Measurements from ENCODE around the gene SLC2A4.
A peak's percentile ranks its signal among the peaks of the same experiment; 100 is the strongest.

DNA sequence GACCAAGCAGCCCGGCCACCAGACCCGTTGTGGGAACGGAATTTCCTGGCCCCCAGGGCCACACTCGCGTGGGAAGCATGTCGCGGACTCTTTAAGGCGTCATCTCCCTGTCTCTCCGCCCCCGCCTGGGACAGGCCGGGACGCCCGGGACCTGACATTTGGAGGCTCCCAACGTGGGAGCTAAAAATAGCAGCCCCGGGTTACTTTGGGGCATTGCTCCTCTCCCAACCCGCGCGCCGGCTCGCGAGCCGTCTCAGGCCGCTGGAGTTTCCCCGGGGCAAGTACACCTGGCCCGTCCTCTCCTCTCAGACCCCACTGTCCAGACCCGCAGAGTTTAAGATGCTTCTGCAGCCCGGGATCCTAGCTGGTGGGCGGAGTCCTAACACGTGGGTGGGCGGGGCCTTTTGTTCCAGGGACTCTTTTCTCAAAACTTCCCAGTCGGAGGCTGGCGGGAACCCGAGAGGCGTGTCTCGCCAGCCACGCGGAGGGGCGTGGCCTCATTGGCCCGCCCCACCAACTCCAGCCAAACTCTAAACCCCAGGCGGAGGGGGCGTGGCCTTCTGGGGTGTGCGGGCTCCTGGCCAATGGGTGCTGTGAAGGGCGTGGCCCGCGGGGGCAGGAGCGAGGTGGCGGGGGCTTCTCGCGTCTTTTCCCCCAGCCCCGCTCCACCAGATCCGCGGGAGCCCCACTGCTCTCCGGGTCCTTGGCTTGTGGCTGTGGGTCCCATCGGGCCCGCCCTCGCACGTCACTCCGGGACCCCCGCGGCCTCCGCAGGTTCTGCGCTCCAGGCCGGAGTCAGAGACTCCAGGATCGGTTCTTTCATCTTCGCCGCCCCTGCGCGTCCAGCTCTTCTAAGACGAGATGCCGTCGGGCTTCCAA lies at the start of gene SLC2A4:
- TF ChIP-seq POLR2A (IDR thresholded peaks at IDR 0.05; ENCODE audit: low read depth), result peak; percentile 86
- TF ChIP-seq, protein P1, sequence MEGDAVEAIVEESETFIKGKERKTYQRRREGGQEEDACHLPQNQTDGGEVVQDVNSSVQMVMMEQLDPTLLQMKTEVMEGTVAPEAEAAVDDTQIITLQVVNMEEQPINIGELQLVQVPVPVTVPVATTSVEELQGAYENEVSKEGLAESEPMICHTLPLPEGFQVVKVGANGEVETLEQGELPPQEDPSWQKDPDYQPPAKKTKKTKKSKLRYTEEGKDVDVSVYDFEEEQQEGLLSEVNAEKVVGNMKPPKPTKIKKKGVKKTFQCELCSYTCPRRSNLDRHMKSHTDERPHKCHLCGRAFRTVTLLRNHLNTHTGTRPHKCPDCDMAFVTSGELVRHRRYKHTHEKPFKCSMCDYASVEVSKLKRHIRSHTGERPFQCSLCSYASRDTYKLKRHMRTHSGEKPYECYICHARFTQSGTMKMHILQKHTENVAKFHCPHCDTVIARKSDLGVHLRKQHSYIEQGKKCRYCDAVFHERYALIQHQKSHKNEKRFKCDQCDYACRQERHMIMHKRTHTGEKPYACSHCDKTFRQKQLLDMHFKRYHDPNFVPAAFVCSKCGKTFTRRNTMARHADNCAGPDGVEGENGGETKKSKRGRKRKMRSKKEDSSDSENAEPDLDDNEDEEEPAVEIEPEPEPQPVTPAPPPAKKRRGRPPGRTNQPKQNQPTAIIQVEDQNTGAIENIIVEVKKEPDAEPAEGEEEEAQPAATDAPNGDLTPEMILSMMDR (IDR thresholded peaks at IDR 0.05), result no peak
- TF ChIP-seq POLR2AphosphoS5 (IDR thresholded peaks at IDR 0.05), result peak; percentile 84 to 96
- no peak for TF ChIP-seq EP300 (IDR thresholded peaks at IDR 0.05)

Measured in esophagus muscularis mucosa (tissue), 4 donors.